ENCODE measurements around the gene HDDC2. TPM values are rescaled to one million over a fixed set of nuclear protein-coding genes. Genes with fewer than 3 reads are reported as not detected.

HDDC2 gene
- total RNA-seq, 2 experiments from 2014 or later: 75.1 to 119 TPM

GRCh38 chr6:125346201-125346925, 44.6 kb upstream of the HDDC2 start:
- ChIA-PET POLR2A (interaction anchor here (0.6 to 4.1 kb wide), 24 partner anchors 8 to 444 kb away, joined by 3 to 23 read pairs (median 4); partner anchors contain the start of genes HDDC2 and NCOA7), CTCF (ENCODE audit: unreplicated experiment) (interaction anchor here (1.3 kb wide), 1 partner anchor 449 kb away, joined by 3 read pairs; no protein-coding TSS in a partner anchor)
- H3K9me3 ChIP-seq (ENCODE audit: low read length): no peaks in the 10 kb centered on the region
- H4K20me1 ChIP-seq (ENCODE audit: insufficient read depth, low read length): no peaks in the 10 kb centered on the region
- peak overlapping the region; percentile 60 for H3K4me3 ChIP-seq (ENCODE audit: low read depth, low read length, poor library complexity, severe bottlenecking)
- peak; percentile 74 for DNase-seq (ENCODE audit: low spot score)
- H3K27ac ChIP-seq (ENCODE audit: low read depth, low read length, poor library complexity, severe bottlenecking): peak overlapping the region; percentile 78
- H3K4me1 ChIP-seq (ENCODE audit: insufficient read depth, low read length, poor library complexity, severe bottlenecking): peaks cover 26% of the 10 kb centered on the region
- H3K4me2 ChIP-seq (ENCODE audit: low read length): peak overlapping the region; percentile 78
- TF ChIP-seq CTCF (conservative IDR thresholded peaks at IDR 0.05; ENCODE audit: low read length): no peak
- intact Hi-C loops (cut with micrococcal nuclease; ENCODE audit: unreplicated experiment): loop anchor here (2.0 kb wide), 1 partner anchor 46 kb away; the partner anchor contains the start of gene HDDC2
- no peaks in the 10 kb centered on the region for H3K9me2 ChIP-seq (ENCODE audit: insufficient read depth, low read length)
- peak overlapping the region; percentile 96 for H2AFZ ChIP-seq (ENCODE audit: low read length)
- no peaks in the 10 kb centered on the region for H3K79me2 ChIP-seq (ENCODE audit: insufficient read depth, low read depth, low read length)
- BruUV-seq (replicated peaks): TSS peak; percentile 76
- H3K36me3 ChIP-seq (ENCODE audit: insufficient read depth, low read length): no peaks in the 10 kb centered on the region

GRCh38 chr6:125341460-125341859, 39.7 kb upstream of the HDDC2 start:
- no peaks in the 10 kb centered on the region for H4K20me1 ChIP-seq (ENCODE audit: insufficient read depth, low read length)
- H3K9me3 ChIP-seq (ENCODE audit: low read length): no peaks in the 10 kb centered on the region
- no peaks in the 10 kb centered on the region for H3K9me2 ChIP-seq (ENCODE audit: insufficient read depth, low read length)
- H3K27ac ChIP-seq (ENCODE audit: low read depth, low read length, poor library complexity, severe bottlenecking): no peak overlapping the region
- H3K4me1 ChIP-seq (ENCODE audit: insufficient read depth, low read length, poor library complexity, severe bottlenecking): peaks cover 13% of the 10 kb centered on the region
- CTCF ChIA-PET (ENCODE audit: unreplicated experiment): interaction anchor here (0.6 kb wide), 1 partner anchor 895 kb away, joined by 3 read pairs; no protein-coding TSS in a partner anchor
- no peak for TF ChIP-seq CTCF (conservative IDR thresholded peaks at IDR 0.05; ENCODE audit: low read length)
- no peak for TF ChIP-seq EZH2phosphoT487 (IDR thresholded peaks at IDR 0.05; ENCODE audit: borderline replicate concordance, low read depth, low read length)
- no peak overlapping the region for H3K4me2 ChIP-seq (ENCODE audit: low read length)
- no peaks in the 10 kb centered on the region for H3K79me2 ChIP-seq (ENCODE audit: insufficient read depth, low read depth, low read length)
- intact Hi-C loops (cut with micrococcal nuclease; ENCODE audit: unreplicated experiment): no loop called here
- no peaks in the 10 kb centered on the region for H3K36me3 ChIP-seq (ENCODE audit: insufficient read depth, low read length)
- no TSS peak for BruUV-seq (replicated peaks)
- no peak overlapping the region for H3K4me3 ChIP-seq (ENCODE audit: low read depth, low read length, poor library complexity, severe bottlenecking)
- POLR2A ChIA-PET: interaction anchor here (2.2 kb wide), 1 partner anchor 9 kb away, joined by 7 read pairs; no protein-coding TSS in a partner anchor
- DNase-seq (ENCODE audit: low spot score): no peak
- no peak overlapping the region for H2AFZ ChIP-seq (ENCODE audit: low read length)

GRCh38 chr6:125340991-125341390, 39.2 kb upstream of the HDDC2 start:
- Histone ChIP-seq H4K20me1 (ENCODE audit: insufficient read depth, low read length) (no peaks in the 10 kb centered on the region), H3K79me2 (ENCODE audit: insufficient read depth, low read depth, low read length) (no peaks in the 10 kb centered on the region), H3K4me3 (ENCODE audit: low read depth, low read length, poor library complexity, severe bottlenecking) (no peak overlapping the region), H2AFZ (ENCODE audit: low read length) (no peak overlapping the region), H3K36me3 (ENCODE audit: insufficient read depth, low read length) (no peaks in the 10 kb centered on the region), H3K27ac (ENCODE audit: low read depth, low read length, poor library complexity, severe bottlenecking) (no peak overlapping the region), H3K4me2 (ENCODE audit: low read length) (no peak overlapping the region), H3K9me2 (ENCODE audit: insufficient read depth, low read length) (no peaks in the 10 kb centered on the region), H3K4me1 (ENCODE audit: insufficient read depth, low read length, poor library complexity, severe bottlenecking) (peaks cover 8% of the 10 kb centered on the region), H3K9me3 (ENCODE audit: low read length) (no peaks in the 10 kb centered on the region)
- intact Hi-C loops (cut with micrococcal nuclease; ENCODE audit: unreplicated experiment): no loop called here
- TF ChIP-seq CTCF (conservative IDR thresholded peaks at IDR 0.05; ENCODE audit: low read length): no peak
- no peak for TF ChIP-seq EZH2phosphoT487 (IDR thresholded peaks at IDR 0.05; ENCODE audit: borderline replicate concordance, low read depth, low read length)
- no peak for DNase-seq (ENCODE audit: low spot score)
- no TSS peak for BruUV-seq (replicated peaks)
- CTCF ChIA-PET (ENCODE audit: unreplicated experiment): no interaction called here
- POLR2A ChIA-PET: interaction anchor here (2.2 kb wide), 1 partner anchor 9 kb away, joined by 7 read pairs; no protein-coding TSS in a partner anchor
